K562 (cell line): Measurements from ENCODE around the gene ACE.

Experiments
- NFIC ChIP-seq: fragments of 450-650 bp; IDR thresholded peaks from 2 replicates; pipeline ENCODE4 v1.6.1; 2017; ENCODE audit warnings: mild to moderate bottlenecking, inconsistent platforms
- TAF1 ChIP-seq: IDR thresholded peaks from 2 replicates; pipeline ENCODE4 v1.6.1; 2011; ENCODE audit warnings: mild to moderate bottlenecking, low read length, moderate library complexity; ENCODE audit not compliant: insufficient read depth, control insufficient read depth, severe bottlenecking; ENCODE audit errors: extremely low read depth

DNA sequence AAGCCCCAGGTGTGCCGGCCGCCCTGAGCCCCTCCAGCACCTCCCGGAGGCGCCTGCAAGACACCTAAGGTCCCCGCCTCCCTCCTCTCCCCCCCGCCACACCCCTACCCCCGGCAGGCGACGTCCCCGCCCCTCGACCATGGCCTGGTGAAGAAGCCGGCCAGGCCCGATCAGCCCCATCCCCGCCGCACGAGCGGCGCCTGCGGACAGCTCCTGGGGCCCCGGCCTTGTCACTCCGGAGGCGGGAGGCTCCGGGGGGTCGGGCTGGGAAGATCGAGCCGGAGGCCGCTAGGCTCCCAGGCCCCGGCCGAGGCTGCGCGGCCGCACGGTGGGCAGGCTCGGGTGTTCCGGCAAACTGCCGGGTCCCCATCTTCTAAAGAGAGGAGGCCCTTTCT is 405 bp upstream of the ACE start:
- TF ChIP-seq NFIC (no peak), TAF1 (no peak)
